Neural crest cell (in vitro differentiated cells): ENCODE data around the gene AMIGO1. TPM values are rescaled to one million over a fixed set of nuclear protein-coding genes. Genes with fewer than 3 reads are reported as not detected.

Experiments used
- DNase-seq: peaks from one replicate; pipeline ENCODE4 v3.0.0; 2021; ENCODE audit warnings: low read depth, mixed read lengths, low spot score
- H3K27ac Mint-ChIP-seq: one replicate; pipeline ENCODE4 v1.8.0; 2021; ENCODE audit warnings: mild to moderate bottlenecking, mixed read lengths; ENCODE audit not compliant: unreplicated experiment
- H3K27me3 Mint-ChIP-seq: 2 replicates; pipeline ENCODE4 v1.8.0; 2021; ENCODE audit warnings: low read depth, mild to moderate bottlenecking, mixed read lengths
- H3K36me3 Mint-ChIP-seq: 2 replicates; pipeline ENCODE4 v1.8.0; 2021; ENCODE audit warnings: low read depth, mild to moderate bottlenecking, mixed read lengths
- H3K4me1 Mint-ChIP-seq: 2 replicates; pipeline ENCODE4 v1.8.0; 2021; ENCODE audit warnings: mixed read lengths
- H3K4me3 Mint-ChIP-seq: one replicate; pipeline ENCODE4 v1.8.0; 2021; ENCODE audit warnings: mild to moderate bottlenecking, mixed read lengths
- H3K9me3 Mint-ChIP-seq: 2 replicates; pipeline ENCODE4 v1.8.0; 2021; ENCODE audit warnings: mixed read lengths
- total RNA-seq: library from RNA; stranded (reverse); gene quantifications from 2 replicates; pipeline ENCODE4 v1.2.1, GENCODE V29; 2021
- TF ChIP-seq, protein P1 (sequence below): fragments of 200-600 bp; sonication (generic); conservative IDR thresholded peaks from 2 replicates; pipeline ENCODE4 v1.5.0; 2021; ENCODE audit warnings: antibody characterized with exemption, mild to moderate bottlenecking

Gene AMIGO1
- total RNA-seq, 1 donor from 2014 or later = 7.2 TPM

DNA sequence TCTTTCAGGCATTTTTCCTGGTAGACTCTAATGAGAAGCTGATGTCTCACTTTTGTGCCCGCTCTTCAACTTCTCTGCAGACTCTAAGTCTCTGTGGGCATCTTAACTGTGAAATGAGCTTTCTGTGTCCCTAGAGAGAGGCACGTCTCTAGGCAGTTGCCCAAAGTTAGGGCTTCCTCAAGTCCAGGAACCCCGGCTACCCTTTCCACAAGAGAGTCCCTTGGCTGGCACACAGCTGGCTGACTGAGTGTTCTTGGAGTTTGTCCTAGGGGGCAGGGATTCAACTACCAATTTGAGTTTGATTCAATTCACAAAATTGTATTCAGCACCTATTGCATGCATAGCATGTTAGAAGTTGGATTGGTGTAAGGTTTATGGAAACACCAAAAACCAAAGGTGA, 31.6 kb upstream of the AMIGO1 start:
- H3K4me1 Mint-ChIP-seq = peaks cover 1% of the 10 kb centered on the region
- H3K9me3 Mint-ChIP-seq = no peaks in the 10 kb centered on the region
- no peak for DNase-seq
- H3K27ac Mint-ChIP-seq = no peak overlapping the region
- no peak overlapping the region for H3K4me3 Mint-ChIP-seq
- TF ChIP-seq, protein P1, sequence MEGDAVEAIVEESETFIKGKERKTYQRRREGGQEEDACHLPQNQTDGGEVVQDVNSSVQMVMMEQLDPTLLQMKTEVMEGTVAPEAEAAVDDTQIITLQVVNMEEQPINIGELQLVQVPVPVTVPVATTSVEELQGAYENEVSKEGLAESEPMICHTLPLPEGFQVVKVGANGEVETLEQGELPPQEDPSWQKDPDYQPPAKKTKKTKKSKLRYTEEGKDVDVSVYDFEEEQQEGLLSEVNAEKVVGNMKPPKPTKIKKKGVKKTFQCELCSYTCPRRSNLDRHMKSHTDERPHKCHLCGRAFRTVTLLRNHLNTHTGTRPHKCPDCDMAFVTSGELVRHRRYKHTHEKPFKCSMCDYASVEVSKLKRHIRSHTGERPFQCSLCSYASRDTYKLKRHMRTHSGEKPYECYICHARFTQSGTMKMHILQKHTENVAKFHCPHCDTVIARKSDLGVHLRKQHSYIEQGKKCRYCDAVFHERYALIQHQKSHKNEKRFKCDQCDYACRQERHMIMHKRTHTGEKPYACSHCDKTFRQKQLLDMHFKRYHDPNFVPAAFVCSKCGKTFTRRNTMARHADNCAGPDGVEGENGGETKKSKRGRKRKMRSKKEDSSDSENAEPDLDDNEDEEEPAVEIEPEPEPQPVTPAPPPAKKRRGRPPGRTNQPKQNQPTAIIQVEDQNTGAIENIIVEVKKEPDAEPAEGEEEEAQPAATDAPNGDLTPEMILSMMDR = no peak
- peaks cover 7% of the 10 kb centered on the region for H3K27me3 Mint-ChIP-seq
- H3K36me3 Mint-ChIP-seq = no peaks in the 10 kb centered on the region

GRCh38 chr1:109539676-109540075, 30.1 kb upstream of the AMIGO1 start, which contains the start of gene GPR61:
Gene GPR61 (plus strand): TSS chr1:109539872. CDS start chr1:109543023, 3,151 bp downstream.
- H3K9me3 Mint-ChIP-seq = no peaks in the 10 kb centered on the region
- no peak for DNase-seq
- no peak within 1 kb of the TSS for H3K4me3 Mint-ChIP-seq
- no peak within 1 kb of the TSS for H3K27ac Mint-ChIP-seq
- no peaks in the 10 kb centered on the region for H3K36me3 Mint-ChIP-seq
- TF ChIP-seq, protein P1 = no peak
- peaks cover 7% of the 10 kb centered on the region for H3K27me3 Mint-ChIP-seq
- no peaks in the 10 kb centered on the region for H3K4me1 Mint-ChIP-seq

DNA sequence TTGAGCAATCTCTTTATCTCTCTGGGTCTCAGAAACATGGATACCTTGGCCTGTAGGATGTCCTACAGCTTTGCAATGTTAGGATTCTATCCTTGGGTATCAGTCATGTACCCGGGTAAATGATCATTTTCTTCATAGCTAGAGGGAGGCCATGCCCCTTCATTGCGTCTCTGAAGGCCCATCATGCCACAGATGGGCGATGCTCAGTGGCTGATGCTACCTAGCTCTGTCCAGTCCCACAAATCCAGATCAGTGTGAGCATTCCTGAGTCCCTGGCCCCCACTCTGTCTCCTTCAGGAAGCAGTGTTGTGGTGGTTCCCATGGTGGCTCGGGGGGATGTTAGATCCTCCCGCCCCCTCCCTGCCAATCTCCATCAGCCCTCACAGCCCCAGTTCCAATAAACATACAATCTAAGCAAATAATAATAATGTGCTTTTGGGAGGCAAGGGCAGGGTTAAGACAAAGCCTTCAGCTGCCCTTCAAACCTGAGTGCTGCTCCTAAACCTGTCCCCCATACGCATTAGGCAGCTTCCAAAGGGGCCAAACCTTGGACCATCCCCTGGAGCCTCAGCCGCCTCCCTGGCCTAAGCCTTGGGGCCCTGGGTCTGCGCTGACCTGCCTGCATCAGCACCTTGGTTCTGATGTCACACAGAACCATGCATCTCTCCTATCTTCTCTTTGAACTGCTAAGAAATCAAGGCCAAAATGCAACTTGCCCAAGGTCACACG, 29.5 kb upstream of the AMIGO1 start:
- DNase-seq = no peak
- Mint-ChIP-seq H3K27me3 (peaks cover 7% of the 10 kb centered on the region), H3K4me1 (no peaks in the 10 kb centered on the region), H3K36me3 (no peaks in the 10 kb centered on the region), H3K9me3 (no peaks in the 10 kb centered on the region), H3K27ac (no peak overlapping the region), H3K4me3 (no peak overlapping the region)
- TF ChIP-seq, protein P1 = no peak

DNA sequence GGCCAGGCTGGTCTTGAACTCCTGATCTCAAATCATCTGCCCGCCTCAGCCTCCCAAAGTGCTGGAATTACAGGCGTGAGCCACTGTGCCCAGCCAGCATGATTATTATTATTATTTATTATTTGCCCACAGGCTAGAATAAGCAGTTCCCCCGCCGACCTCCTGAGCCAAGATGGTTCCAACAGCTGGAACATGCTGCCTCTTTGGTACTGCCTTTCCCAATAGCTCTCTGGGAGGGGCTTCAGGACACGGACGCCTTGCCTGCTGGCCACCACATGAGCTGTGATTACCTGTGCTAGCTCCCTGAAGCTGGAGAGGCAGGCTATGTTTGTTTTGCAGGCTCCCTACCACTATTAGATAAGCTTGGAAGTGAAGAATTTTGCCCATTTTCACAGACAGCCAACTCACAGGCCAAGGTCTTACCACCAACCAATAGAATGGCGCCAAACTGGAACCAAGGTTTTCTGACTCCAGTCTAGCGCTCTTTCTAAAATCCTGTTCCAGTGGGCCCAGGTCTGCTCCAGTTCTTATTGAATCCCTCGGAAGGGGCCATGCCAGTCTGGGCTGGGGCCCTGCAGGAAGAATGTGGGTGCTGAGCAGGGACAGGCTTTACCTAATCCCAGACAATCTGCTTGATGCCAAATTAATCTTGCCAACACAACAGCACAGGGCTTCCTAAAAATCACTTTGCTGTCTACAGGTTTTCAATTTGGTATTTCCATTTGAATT, 28.1 kb upstream of the AMIGO1 start:
- DNase-seq = no peak
- H3K36me3 Mint-ChIP-seq = no peaks in the 10 kb centered on the region
- H3K4me1 Mint-ChIP-seq = peaks cover 6% of the 10 kb centered on the region
- H3K9me3 Mint-ChIP-seq = no peaks in the 10 kb centered on the region
- TF ChIP-seq, protein P1 = no peak
- H3K4me3 Mint-ChIP-seq = no peak overlapping the region
- H3K27me3 Mint-ChIP-seq = peaks cover 3% of the 10 kb centered on the region
- H3K27ac Mint-ChIP-seq = no peak overlapping the region

DNA sequence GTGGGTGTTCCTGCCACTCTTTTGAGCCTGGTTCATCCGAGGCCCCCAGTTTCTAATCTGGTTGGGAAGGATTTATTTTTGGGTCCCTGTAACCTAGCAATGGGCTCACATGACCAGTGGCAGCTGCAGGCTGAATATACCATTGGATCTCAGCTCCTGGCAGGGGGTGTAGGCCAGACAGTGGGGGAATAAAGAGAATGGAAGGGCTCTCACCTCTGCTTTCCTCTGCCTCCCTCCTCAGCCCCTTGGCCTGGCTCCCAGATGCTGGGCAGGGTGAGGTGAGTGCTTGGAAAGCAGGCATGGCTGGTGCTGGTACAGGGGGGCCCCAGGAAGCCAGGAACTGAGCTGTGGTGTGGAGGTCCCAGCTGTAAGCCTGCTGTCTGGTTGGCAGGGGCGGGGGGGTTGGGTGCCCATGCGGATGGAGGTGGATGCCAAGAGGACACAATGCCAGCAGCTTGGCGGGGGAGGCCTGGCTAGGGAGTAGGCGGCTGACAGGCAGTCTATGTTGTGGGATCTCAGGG, 26.5 kb upstream of the AMIGO1 start:
- DNase-seq = no peak

More for the DNA sequence above, 26.5 kb upstream of the AMIGO1 start:
- Mint-ChIP-seq H3K27me3 (no peaks in the 10 kb centered on the region), H3K4me3 (no peak overlapping the region), H3K9me3 (no peaks in the 10 kb centered on the region), H3K4me1 (peaks cover 18% of the 10 kb centered on the region), H3K27ac (no peak overlapping the region), H3K36me3 (no peaks in the 10 kb centered on the region)
- TF ChIP-seq, protein P1 = no peak
